CD4-positive, alpha-beta T cell treated with Interleukin-4 for 4 hours (primary cell): ENCODE data around the gene KLF2.

Source experiments
- DNase-seq: peaks from one replicate; pipeline ENCODE4 v3.0.0-alpha.2; 2020

Gene KLF2

GRCh38 chr19:16308081-16308480, 16.5 kb upstream of the KLF2 start:
- DNase-seq: no peak

- DNase-seq: no peak
These were observed 15.0 kb upstream of the KLF2 start for GRCh38 chr19:16309643-16310042.

- DNase-seq: no peak
These were observed 8.7 kb upstream of the KLF2 start for GRCh38 chr19:16315825-16316505.

GRCh38 chr19:16316506-16316882, 8.1 kb upstream of the KLF2 start:
- no peak for DNase-seq

GRCh38 chr19:16319481-16319880, 5.1 kb upstream of the KLF2 start:
- DNase-seq: peak; percentile 44

GRCh38 chr19:16320987-16321386, 3.6 kb upstream of the KLF2 start:
- DNase-seq: no peak

- DNase-seq: peak; percentile 64
These were observed 518 bp downstream of the KLF2 start for GRCh38 chr19:16325161-16325527.

- peak; percentile 72 for DNase-seq
These were observed 1.2 kb downstream of the KLF2 start for GRCh38 chr19:16325641-16326400.

- DNase-seq: peak; percentile 58
These were observed 2.0 kb downstream of the KLF2 start for GRCh38 chr19:16326401-16327168.

- DNase-seq: no peak
These were observed 2.5 kb downstream of the KLF2 start for GRCh38 chr19:16327169-16327475.

- DNase-seq: peak; percentile 24
These were observed 2.9 kb downstream of the KLF2 start for GRCh38 chr19:16327501-16327900.

GRCh38 chr19:16327911-16328823, 3.5 kb downstream of the KLF2 start:
- DNase-seq: peak; percentile 73

GRCh38 chr19:16328824-16329482, 4.3 kb downstream of the KLF2 start:
- peak; percentile 81 for DNase-seq

- peak; percentile 99 for DNase-seq
These were observed 5.8 kb downstream of the KLF2 start for GRCh38 chr19:16330368-16330801.

- DNase-seq: peak; percentile 51
These were observed 6.4 kb downstream of the KLF2 start for GRCh38 chr19:16330806-16331690.

GRCh38 chr19:16333001-16333586, 8.5 kb downstream of the KLF2 start:
- DNase-seq: no peak

GRCh38 chr19:16334411-16334810, 9.8 kb downstream of the KLF2 start:
- DNase-seq: no peak

- DNase-seq: peak; percentile 54
These were observed 10.6 kb downstream of the KLF2 start for GRCh38 chr19:16335226-16335625.

GRCh38 chr19:16336571-16336970, 11.9 kb downstream of the KLF2 start:
- no peak for DNase-seq

GRCh38 chr19:16337809-16338469, 13.3 kb downstream of the KLF2 start:
- DNase-seq: no peak
